GM18868 (cell line): Measurements from ENCODE around the gene DEF6.

Source experiments
- ATAC-seq: cut with Tn5 transposase; IDR thresholded peaks from one replicate; pipeline ENCODE4 v1.9.1; 2021; ENCODE audit warnings: mild to moderate bottlenecking, moderate library complexity; ENCODE audit not compliant: unreplicated experiment

Gene DEF6

DNA sequence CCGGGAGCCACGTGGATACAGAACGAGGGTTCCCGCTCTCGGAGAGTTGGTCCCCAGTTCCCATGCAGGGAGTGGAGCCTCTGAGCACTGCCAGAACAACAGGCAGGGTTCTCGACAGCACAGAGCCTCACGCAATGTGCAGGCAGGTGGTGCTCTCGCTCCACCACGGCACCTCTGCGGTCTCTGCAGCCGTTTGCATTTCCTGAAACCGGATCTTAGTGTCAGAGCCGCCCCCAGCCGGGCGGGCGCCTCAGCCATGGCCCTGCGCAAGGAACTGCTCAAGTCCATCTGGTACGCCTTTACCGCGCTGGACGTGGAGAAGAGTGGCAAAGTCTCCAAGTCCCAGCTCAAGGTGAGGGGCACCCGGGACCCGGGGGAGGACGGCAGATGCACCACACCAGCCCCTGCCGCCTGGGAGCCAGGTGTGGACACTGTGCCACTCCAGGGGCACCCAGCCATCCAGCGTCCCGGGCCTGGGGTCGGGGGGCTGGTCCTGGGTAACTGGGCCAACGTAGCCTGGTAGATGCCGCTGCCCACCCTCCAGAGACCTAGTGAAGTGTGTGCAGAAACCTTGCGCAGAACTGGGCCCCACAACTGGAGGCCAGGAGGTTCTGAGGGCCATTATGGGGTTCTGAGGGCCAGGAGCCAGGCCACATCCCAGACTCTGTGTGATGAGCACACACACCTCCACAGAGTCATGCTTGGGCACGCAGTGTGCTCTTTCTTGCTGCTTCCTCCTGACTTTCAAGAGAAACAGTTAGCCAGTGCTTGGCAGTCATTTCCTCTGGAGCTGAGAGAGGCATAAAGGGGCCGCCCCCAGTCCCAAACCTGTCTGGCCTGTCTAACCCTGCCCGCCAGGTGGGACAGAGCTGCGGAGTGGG lies at the start of gene DEF6:
Gene DEF6, plus strand, starts transcription at position 218 of the 881 bp plus-strand sequence. Its CDS starts 39 bp downstream, at position 257.
- peak; percentile 82 for ATAC-seq

GRCh38 chr6:35248300-35248699 lies 49.3 kb upstream of the DEF6 start:
- no peak for ATAC-seq

DNA sequence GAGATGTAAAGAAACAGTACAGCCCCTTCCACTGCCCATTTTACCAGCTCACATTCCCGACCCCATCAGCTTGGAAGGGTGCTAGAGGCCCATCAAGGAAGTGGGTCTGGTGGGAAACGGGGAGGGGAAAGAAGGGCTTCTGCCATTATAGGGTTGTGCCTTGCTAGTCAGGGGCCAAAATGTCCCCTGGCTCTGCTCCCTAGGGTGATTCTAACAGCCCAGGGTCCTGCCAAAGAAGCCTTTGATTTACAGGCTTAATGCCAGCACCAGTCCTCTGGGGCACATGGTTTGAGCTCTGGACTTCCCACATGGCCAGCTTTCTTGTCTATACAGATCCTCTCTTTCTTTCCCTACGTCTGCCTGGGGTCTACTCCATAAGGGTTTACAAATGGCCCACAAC lies 48.7 kb upstream of the DEF6 start:
- ATAC-seq, result no peak

GRCh38 chr6:35251949-35252348 lies 45.7 kb upstream of the DEF6 start:
- no peak for ATAC-seq

- no peak for ATAC-seq
Observed at GRCh38 chr6:35253249-35253648, 44.4 kb upstream of the DEF6 start.

DNA sequence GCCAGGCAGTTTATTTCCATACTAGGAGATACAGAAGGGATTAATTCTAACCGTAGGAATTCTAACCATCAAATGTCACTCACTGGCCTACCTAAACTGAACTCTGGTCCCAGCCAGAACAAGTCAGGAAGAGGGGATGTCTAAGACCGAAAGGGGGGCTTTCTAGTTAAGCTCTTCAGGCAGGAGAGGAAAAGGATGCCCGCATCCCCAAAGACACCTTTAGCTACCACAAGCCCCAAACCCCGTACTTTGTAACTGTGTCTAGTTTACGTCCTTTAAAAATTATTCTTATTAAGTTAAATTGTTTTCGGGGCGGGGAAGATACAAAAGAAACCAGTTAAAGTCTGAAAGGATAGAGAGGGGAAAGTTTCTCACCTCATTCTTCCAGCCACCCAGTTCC lies 39.3 kb upstream of the DEF6 start:
- no peak for ATAC-seq

- ATAC-seq, result peak; percentile 16
Observed at GRCh38 chr6:35258858-35259193, 38.8 kb upstream of the DEF6 start.

GRCh38 chr6:35259194-35259947 lies 38.2 kb upstream of the DEF6 start, which contains the start of gene ZNF76:
ZNF76 (plus strand) TSS chr6:35259735; CDS start chr6:35281152, 21,417 bp downstream.
- peak; percentile 82 for ATAC-seq

- ATAC-seq, result peak; percentile 21
Observed at GRCh38 chr6:35259948-35260590, 37.5 kb upstream of the DEF6 start.

- ATAC-seq, result no peak
Observed at GRCh38 chr6:35260591-35261570, 36.7 kb upstream of the DEF6 start.

GRCh38 chr6:35262596-35262995 lies 35.0 kb upstream of the DEF6 start:
- no peak for ATAC-seq

GRCh38 chr6:35264550-35265274 lies 32.9 kb upstream of the DEF6 start:
- no peak for ATAC-seq

DNA sequence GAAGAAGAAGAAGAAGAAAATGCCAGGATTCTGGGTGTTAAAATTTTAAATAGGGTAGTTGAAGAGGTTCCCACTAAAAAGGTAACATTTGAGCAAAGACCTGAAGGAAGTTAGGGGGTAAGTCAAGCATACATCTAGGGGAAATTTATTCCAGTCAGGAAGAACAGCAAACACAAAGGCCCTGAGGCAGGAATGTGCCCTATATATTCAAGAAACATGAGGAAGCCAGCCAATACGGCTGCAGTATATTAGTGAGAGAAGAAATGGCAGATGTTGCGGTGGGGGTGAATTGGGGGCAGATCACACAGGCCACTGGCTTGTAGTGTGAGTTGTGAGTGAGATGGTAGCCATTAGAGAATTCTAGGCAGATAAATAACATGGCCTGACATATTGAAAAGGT lies 32.1 kb upstream of the DEF6 start:
- no peak for ATAC-seq

DNA sequence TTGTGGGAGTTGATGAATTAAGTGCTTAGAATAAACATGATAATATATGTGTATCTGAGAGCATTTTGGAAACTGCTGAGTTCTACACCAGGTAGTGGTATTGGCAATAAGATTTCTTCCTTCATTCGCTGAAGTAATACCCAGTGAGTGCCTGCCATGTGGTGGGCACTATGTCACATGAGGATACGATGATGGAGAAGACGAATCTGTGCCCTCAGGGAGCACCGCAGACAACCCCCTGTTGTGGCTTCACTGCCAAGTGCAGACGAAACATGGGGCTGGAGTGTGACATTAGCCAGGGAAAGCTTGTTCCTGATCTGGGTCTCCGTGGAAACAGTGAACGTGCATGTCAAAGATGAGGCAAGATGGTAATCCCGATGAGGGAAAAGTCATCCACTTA lies 30.2 kb upstream of the DEF6 start:
- ATAC-seq, result no peak

DNA sequence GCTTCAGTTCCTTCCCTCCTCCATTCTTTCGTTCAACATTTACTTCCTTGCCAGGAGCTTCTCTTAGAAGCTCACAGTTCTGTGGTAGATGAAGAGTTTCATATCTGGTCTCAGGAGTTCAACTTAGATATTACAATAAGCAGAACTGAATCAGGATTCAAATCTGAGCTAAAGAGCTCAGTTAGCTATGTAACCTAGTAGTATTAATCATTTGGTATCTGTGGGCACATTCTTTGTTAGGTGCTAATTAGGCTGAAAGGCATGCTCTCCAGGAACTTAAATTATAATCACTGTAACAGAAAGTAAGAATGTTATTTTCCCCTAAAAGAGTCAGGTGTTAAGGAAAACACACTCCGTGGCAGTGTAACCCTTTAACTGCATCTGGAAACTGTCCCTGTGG lies 29.7 kb upstream of the DEF6 start:
- ATAC-seq, result no peak

GRCh38 chr6:35272005-35272404 lies 25.6 kb upstream of the DEF6 start:
- ATAC-seq, result no peak

DNA sequence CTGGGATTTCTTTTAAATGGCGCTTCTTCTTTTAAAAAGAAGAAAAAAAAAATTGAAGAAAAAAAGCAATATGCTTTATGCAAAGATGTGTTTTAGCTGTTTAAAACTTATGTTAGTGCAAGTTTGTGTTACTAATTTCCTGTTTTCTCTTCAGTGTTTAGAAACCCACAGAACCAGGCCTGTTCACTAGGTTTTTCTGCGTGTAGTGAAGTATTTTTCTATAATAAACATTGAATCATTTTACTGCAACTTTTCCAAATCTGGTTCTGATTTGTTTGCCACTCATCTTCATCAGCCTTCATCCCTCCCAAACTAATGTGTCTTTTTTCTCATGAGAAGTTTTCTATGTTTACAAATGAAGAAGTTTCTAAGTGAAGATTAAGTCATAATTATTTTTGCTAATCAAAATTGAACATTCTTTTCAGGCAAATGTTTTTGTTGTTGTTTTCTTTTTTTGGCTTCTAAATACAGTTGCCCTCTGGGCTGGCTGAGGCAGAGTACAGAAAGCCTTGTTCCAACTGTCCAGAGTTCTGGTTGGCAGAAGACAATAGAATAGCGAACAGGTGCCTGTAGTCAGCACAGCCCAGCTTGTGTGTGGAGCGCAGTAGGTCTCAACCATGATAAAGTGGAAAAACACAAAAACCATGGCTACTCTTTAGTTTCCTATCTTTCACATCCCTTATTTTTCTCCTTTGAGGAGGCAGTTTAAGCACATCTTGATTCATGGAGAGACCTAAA lies 23.6 kb upstream of the DEF6 start:
- no peak for ATAC-seq

- no peak for ATAC-seq
Observed at GRCh38 chr6:35275744-35276260, 21.8 kb upstream of the DEF6 start.

DNA sequence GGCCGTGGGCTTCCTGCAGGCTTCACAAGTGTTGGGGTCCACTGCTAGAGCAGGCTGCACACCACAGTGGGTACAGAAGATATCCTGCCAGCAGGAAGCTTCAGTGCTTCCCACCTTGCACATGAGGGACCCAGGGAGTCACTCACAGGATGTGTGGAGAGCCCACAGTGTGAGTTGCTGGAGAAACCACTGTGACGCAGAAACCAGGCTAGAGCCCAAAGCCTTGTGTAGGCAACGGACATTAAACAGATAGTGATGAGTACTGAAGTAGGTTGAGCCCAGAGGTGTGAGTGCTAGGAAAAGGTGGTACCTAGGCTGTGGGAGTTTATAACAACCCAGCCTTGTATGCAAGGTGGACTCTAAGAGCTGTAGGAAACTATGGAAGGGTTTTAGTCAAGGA lies 18.9 kb upstream of the DEF6 start:
- no peak for ATAC-seq
